ENCODE data around the gene FAM217A.

FAM217A gene

DNA sequence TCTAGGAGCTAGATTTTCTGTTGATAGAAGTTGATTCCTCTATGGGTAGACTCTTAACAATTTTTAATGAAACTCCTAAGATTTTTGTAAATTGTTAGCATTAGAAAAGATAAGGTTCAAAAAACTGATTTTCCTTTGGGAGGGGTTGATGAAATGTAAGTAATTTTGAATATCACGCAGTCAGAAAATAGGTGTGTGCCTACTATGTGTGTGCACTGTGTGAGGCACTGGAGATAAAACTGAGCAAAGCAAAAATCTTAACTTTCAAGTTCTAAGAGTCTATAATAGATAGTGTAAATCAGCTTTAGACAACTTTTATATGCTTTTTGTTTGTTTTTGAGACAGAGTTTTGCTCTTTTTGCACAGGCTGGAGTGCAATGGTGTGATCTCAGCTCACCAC is 53.3 kb downstream of the FAM217A start:
- H3K36me3 Mint-ChIP-seq (ENCODE audit: low read depth): peaks cover 60% of the 10 kb centered on the region
- H3K4me1 Mint-ChIP-seq: peaks cover 35% of the 10 kb centered on the region
- no peak overlapping the region for H3K27ac Mint-ChIP-seq
- H3K27me3 Mint-ChIP-seq (ENCODE audit: low read depth, poor library complexity): no peaks in the 10 kb centered on the region
- TF ChIP-seq, protein P1, sequence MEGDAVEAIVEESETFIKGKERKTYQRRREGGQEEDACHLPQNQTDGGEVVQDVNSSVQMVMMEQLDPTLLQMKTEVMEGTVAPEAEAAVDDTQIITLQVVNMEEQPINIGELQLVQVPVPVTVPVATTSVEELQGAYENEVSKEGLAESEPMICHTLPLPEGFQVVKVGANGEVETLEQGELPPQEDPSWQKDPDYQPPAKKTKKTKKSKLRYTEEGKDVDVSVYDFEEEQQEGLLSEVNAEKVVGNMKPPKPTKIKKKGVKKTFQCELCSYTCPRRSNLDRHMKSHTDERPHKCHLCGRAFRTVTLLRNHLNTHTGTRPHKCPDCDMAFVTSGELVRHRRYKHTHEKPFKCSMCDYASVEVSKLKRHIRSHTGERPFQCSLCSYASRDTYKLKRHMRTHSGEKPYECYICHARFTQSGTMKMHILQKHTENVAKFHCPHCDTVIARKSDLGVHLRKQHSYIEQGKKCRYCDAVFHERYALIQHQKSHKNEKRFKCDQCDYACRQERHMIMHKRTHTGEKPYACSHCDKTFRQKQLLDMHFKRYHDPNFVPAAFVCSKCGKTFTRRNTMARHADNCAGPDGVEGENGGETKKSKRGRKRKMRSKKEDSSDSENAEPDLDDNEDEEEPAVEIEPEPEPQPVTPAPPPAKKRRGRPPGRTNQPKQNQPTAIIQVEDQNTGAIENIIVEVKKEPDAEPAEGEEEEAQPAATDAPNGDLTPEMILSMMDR (IDR thresholded peaks at IDR 0.05): no peak
- DNase-seq: no peak
- H3K9me3 Mint-ChIP-seq: peaks cover 3% of the 10 kb centered on the region
- H3K4me3 Mint-ChIP-seq: no peak overlapping the region

DNA sequence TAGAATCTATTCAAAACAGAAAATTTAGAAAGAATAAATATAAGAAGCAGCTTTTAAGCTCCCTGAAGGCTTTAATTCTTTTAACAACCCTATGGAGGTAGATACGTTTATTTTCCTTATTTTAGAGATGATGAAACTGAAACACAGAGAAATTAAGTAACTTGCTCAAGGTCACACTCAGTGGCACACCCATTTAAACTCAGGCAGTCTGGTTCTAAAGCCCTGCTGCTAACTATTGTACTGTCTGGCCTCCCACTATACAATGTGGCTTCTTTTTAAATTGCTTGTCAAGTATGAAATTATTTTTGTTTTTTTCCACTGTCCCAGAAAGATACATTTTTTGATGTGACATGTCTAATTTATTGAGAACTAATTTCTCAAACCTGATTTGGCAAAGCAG is 55.7 kb downstream of the FAM217A start:
- Mint-ChIP-seq H3K27me3 (ENCODE audit: low read depth, poor library complexity) (no peaks in the 10 kb centered on the region), H3K36me3 (ENCODE audit: low read depth) (peaks cover 36% of the 10 kb centered on the region), H3K9me3 (peaks cover 5% of the 10 kb centered on the region), H3K4me1 (peaks cover 49% of the 10 kb centered on the region), H3K4me3 (peak overlapping the region; percentile 100), H3K27ac (no peak overlapping the region)
- TF ChIP-seq, protein P1 (IDR thresholded peaks at IDR 0.05): no peak
- DNase-seq: no peak

DNA sequence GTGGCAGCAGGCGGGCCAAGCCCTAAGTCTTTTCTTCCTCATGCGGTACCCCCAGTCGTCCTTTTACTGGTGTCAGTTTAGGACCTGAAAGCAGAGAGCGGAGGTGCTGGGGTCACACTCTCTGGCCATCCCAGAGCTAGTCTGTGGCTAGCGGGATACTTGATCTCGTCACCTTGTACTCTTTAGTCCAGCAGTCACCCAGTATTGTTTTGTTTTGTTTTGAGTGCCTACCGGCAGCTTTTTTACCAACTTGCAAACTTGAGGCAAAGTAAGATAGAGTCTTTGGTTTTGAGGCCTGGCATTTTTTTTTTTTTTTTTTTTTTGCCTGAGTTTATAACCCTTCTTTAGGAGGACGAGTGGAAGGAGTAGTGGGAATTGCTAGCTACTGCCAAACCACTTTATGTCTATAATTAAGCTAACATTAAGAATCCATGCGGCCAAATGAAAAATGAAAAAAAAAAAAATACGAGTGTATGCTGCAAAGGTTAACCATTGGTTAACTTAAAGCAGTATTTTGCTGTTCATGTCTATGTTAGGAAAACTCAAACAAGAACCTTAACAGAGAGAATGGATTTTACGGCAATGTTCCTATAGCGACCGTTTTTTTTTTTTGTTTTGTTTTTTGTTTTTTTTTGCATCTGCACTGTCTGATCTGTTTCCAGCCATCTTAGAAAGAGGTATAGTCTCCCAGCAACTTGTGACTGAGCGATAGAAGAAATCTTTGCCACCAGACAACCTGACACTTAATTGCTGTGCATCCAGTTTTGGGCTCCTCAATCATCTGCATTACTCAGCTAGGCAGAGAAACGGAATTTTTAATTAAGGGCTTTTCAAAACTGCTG is 56.9 kb downstream of the FAM217A start:
- peaks cover 5% of the 10 kb centered on the region for H3K9me3 Mint-ChIP-seq
- no peak for DNase-seq
- H3K27ac Mint-ChIP-seq: peak overlapping the region; percentile 100
- H3K27me3 Mint-ChIP-seq (ENCODE audit: low read depth, poor library complexity): no peaks in the 10 kb centered on the region
- H3K4me3 Mint-ChIP-seq: peak overlapping the region; percentile 100
- H3K36me3 Mint-ChIP-seq (ENCODE audit: low read depth): peaks cover 27% of the 10 kb centered on the region
- TF ChIP-seq, protein P1 (IDR thresholded peaks at IDR 0.05): no peak
- peaks cover 54% of the 10 kb centered on the region for H3K4me1 Mint-ChIP-seq

- H3K27ac Mint-ChIP-seq: peak overlapping the region; percentile 100
- H3K36me3 Mint-ChIP-seq (ENCODE audit: low read depth): peaks cover 20% of the 10 kb centered on the region
- peak overlapping the region; percentile 100 for H3K4me3 Mint-ChIP-seq
- no peaks in the 10 kb centered on the region for H3K27me3 Mint-ChIP-seq (ENCODE audit: low read depth, poor library complexity)
- peaks cover 5% of the 10 kb centered on the region for H3K9me3 Mint-ChIP-seq
- TF ChIP-seq, protein P1 (IDR thresholded peaks at IDR 0.05): no peak
- DNase-seq: peak; percentile 91
- H3K4me1 Mint-ChIP-seq: peaks cover 51% of the 10 kb centered on the region
These were observed 57.6 kb downstream of the FAM217A start for GRCh38 chr6:4021133-4021853.

DNA sequence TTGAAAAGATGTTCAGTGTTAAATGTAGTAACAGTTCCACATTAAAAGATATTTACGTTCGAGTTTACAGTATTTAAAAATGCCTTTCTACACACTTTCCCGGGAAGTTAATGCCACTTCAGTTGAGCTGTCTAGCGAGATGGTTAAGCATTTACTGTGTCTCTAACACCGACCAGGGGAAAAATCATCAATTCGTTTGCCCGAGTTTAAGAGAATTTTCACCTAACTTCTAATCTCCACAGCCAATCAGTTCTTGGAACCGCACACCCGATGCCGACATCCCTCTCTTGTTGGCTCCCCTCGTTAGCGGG is 58.2 kb downstream of the FAM217A start:
- Mint-ChIP-seq H3K4me3 (peak overlapping the region; percentile 100), H3K4me1 (peaks cover 56% of the 10 kb centered on the region), H3K9me3 (peaks cover 8% of the 10 kb centered on the region), H3K36me3 (ENCODE audit: low read depth) (peaks cover 25% of the 10 kb centered on the region), H3K27me3 (ENCODE audit: low read depth, poor library complexity) (no peaks in the 10 kb centered on the region), H3K27ac (peak overlapping the region; percentile 100)
- no peak for DNase-seq
- TF ChIP-seq, protein P1 (IDR thresholded peaks at IDR 0.05): no peak
